OCI-LY3 (cell line): Measurements from ENCODE around the gene ENTPD2.

ENCODE experiments used
- EZH2phosphoT487 ChIP-seq: fragments of 200-600 bp; shearing (Covaris generic); IDR thresholded peaks from 2 replicates; pipeline ENCODE4 v1.6.1; 2018; ENCODE audit warnings: antibody characterized with exemption, mixed run types, low read depth
- TF ChIP-seq, protein P1 (sequence below): fragments of 200-600, 300-600 bp; sonication (generic); IDR thresholded peaks from 2 replicates; pipeline ENCODE4 v1.5.1; 2014; ENCODE audit warnings: antibody characterized with exemption, low read length, low read depth

DNA sequence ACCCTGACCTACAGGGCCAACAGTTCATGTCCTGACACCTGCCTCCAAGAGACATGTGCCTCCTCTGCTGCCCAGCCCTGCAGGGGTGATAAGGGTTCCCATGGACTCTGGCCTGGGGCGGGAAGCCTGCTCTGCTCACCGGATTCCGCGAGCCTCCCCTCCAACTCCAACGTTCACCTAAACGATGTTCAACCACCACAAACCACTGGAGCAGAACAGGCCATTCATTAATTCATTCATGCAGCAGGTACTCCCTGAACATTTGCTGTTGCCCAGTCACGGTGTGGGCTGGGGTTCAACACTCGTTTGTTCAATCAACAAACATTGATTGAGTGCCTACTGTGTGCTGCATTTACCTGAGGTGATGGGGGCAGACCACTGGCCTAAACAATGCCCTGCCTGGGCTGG is 20.1 kb upstream of the ENTPD2 start:
- TF ChIP-seq, protein P1, sequence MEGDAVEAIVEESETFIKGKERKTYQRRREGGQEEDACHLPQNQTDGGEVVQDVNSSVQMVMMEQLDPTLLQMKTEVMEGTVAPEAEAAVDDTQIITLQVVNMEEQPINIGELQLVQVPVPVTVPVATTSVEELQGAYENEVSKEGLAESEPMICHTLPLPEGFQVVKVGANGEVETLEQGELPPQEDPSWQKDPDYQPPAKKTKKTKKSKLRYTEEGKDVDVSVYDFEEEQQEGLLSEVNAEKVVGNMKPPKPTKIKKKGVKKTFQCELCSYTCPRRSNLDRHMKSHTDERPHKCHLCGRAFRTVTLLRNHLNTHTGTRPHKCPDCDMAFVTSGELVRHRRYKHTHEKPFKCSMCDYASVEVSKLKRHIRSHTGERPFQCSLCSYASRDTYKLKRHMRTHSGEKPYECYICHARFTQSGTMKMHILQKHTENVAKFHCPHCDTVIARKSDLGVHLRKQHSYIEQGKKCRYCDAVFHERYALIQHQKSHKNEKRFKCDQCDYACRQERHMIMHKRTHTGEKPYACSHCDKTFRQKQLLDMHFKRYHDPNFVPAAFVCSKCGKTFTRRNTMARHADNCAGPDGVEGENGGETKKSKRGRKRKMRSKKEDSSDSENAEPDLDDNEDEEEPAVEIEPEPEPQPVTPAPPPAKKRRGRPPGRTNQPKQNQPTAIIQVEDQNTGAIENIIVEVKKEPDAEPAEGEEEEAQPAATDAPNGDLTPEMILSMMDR: no peak
- no peak for TF ChIP-seq EZH2phosphoT487
